NOMO-1 treated with dmso at 0.1 percent for 144 hours (cell line): ENCODE data around the gene PPP1R1B.

ENCODE experiments used
- DNase-seq: peaks from one replicate; lab custom pipeline; 2025; ENCODE audit not compliant: unreplicated experiment; lab: John Stamatoyannopoulos, UW

PPP1R1B gene

GRCh38 chr17:39600288-39600996, 26.3 kb upstream of the PPP1R1B start:
- no peak for DNase-seq

DNA sequence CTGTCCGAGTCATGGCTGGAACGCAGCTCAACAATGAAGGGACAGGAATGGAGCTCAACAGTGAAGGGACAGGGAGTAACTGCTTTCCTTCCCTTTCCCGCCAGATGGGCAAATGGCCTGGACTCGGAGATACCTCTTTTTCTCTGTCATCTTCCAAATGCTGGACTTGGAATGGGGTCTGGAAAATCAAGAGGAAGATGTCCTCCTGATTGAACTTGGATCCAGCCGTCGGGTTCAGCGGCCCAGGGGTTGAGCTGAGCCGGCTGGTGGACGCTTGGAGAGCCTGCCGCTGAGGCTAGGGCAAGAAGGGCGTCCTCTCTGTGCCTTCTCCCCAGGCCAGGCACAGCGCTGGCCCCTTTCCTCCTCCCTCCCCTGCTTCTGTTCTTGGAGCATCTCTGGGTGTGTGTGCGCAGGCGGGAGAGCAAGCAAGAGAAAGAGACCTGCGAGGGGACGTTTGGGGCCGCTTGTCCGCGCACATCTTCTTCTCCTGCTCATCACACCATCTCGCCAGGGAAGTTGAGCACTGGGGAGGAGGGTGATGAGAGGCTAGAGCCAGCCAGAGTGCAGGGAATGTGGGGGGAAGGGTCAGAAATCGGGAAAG, 25.7 kb upstream of the PPP1R1B start:
- no peak for DNase-seq

GRCh38 chr17:39601758-39602532, 24.8 kb upstream of the PPP1R1B start:
- no peak for DNase-seq

DNA sequence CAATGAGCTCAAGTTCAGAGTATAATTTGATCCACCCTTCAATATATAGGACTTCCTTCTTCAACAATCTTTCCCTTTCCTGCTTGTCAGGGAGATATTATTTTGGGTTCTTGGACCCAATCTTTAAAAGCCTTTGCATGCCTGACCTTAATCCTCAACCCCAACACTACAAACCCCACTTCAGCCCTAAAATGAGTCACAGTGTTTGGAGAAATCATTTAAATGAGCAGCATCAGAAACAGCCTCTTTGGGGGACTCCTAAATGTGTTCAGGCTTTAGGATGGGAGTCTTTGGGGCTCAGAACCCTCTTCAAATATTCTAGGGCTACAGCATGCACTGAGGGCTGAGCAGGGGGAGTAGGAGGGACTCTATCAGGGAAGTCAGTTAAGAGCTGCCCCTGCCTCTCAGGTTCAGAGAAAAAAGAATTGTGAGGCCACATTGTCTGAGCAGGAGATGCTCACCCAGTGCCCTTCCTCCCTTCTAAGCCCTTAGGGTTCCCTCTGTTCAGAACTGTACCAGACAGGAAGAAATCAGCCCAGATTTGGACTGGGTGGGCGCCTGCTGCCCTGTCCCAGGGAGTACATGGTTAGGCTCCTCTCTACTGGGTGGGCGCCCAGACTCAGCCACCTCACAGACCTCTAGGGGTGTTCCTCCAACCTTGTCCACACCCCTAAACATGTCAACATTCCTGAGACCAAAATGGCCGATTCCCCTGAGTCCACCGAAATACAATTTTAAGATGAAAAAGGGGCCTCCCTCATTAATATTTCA, 24.0 kb upstream of the PPP1R1B start:
- DNase-seq = no peak

DNA sequence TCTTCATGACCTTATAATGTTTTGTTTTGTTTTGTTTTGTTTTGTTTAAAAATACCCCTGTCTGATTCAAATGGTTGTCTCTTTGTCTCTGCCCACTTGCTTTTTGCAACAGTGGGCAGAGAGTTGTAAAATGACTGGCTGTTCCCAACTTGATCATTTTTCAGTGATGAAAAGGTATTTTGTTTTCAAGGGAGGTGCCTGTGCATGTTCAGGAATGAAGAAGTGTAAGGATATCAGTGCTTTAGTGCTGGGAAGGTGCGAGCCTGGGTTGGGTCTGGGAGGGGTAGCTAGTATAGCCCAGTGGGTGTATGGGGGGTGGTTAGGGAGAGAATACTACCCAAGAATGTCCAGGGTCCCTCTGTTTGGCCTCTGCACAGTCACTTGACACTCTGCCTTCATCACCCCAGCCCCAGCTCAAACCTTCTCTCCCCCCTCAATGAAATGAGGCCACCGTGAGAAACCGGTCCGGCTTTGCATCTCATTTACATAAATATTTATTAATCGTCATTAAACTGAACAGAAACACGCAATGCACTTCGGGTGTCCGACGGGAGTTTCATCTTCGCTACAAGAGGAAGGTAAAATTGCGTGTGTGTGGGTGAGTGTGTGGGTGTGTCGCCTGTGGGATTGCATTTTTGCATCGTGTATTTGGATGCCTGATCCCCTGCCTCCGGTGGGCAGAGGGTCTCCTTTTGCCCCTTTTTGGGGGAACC, 23.3 kb upstream of the PPP1R1B start:
- no peak for DNase-seq

DNA sequence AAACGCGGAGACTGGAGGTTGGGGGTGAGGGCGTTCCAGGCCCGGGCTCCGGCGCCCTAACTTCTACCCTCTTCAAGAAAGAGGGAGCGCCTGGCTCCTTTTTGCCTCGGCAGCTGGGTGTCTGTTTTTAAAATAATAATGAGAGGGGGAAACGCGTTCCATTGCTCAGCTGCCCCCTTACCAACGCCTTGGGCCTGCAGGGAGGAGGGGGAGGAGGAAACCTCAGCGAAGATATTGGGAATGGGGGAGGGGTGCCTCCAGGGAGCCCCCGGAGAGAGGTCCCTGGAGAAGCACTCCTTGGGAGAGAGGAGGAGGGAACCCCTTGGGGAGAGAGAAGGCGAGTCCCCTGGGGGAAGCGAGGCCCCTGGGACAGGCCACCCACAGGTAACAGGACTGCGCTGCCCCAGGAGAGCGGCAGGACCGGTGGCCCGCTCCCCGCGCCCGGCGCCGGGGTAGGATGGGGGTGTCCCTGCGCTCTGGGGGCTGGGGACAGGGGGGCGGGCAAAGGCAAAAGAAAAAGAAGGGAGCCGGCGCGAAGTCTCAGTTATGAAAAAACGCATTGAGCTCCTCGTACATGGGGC, 21.8 kb upstream of the PPP1R1B start:
- DNase-seq = no peak

GRCh38 chr17:39605492-39606433, 21.0 kb upstream of the PPP1R1B start:
- no peak for DNase-seq

DNA sequence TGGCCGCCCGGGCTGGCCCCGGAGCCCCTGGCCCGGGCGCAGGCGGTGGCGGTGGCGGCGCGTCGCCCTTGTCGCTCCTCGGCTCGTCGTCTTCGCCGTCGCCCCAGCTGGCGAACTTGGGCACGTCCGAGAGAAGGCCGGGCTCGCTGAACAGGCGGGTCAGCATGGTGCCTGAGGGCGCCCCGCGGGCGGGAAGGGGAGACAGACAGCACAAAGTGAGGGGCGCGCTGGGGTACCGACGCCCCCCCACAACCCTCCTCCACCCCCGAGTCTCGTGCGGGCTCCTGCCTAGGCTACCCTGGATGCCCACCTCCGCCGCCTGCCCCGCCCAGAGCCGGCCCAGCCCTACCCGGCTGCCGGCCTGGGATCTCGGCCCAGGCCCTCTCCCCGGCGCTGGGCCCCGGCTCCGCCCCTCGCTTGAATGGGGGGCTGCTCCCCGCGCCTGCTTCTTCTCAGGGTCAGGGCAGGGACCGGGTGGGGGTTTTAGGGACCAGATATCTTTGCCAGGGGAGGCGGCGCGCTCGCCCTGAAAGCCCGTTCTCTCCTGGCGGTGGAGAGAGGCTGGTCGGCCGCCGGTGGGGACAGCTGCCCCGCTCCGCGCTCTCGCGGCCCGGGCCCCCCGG, 20.2 kb upstream of the PPP1R1B start:
- DNase-seq = no peak

DNA sequence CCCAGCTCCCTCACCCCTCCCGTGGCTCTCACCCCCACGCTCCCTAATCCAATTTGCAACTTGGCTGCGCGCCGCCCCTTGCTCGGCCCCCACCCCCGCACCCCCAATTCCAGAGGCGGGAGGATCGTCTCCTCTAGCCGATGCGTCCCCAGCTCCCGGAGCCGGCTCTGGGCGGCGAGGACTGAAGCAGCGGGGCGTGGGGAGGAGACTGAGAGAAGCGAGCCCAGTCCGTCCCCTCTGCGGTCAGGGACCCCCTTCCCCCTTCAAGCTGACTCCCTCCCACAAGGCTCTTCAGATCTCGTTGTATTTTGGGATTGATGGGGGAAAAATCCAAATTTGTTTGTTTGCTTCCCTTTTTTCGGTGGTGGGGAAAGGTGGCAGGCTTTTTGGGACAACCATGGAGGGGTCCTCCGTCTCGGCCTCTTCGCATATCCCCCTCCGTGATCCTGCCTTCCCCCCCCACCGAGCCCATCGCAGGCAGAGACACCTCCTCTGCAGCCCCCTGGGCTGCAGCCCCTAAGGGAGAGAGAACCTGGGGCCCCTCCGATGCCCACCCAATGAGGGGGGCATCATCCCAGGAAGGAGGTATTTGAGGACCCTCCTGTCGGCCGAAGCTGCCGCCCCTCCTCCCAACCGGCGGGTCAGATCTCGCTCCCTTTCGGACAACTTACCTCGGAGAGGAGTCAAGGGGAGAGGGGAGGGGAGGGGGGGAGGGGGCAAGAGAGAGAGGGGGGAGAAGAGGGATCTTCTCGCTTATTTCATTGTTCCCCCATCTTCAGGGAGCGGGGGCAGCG, 19.5 kb upstream of the PPP1R1B start:
- no peak for DNase-seq

DNA sequence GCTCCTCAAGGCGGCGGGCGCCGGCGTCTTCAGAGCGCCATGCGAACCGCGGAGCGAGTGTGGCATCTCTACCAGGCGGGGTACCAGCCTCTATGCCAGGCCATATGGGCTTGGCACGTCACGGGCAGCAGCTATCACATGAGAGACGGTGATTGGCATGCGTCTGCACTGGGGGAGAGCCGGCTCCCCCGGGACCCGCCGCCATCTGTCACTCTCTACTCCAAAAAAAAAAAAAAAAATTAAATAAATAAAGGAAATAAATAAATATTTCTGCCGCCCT, 19.0 kb upstream of the PPP1R1B start, which contains the start of gene NEUROD2:
Gene NEUROD2 (minus strand): TSS at position 70 of the 280 bp plus-strand sequence. CDS start 1,321 bp downstream, outside the sequence.
- DNase-seq = no peak

- no peak for DNase-seq
Measured at GRCh38 chr17:39608142-39608981, 18.4 kb upstream of the PPP1R1B start.

DNA sequence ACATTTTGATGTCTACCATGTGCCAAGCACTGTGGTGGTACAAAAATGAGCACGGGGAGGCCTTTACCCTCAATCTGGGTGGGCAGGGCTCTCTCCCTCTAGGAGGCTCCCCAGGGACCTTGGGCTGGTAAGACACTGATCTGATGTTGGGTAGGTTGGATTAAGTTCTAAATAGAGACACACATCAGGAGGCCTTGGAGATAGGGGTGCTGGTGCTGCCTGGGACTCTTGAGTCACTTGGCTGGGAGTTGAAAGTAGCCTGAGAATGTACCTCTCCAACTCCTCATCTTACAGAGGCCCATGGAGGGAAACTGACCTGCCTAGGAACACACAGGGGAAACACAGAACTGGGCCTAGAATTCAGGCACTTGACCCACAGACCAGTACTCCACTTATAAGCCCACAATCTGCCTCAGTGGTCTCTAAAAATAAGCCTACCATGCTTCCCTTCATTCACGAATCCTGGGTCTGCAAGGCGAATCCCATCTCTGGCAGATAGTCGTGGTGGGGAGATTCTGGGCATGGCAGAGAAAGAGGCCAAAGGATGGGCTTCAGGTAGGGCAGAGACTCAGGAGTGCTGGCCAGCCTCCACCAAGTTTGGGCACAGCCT, 17.2 kb upstream of the PPP1R1B start:
- DNase-seq = no peak

- DNase-seq = no peak
Measured at GRCh38 chr17:39611401-39612112, 15.2 kb upstream of the PPP1R1B start.

DNA sequence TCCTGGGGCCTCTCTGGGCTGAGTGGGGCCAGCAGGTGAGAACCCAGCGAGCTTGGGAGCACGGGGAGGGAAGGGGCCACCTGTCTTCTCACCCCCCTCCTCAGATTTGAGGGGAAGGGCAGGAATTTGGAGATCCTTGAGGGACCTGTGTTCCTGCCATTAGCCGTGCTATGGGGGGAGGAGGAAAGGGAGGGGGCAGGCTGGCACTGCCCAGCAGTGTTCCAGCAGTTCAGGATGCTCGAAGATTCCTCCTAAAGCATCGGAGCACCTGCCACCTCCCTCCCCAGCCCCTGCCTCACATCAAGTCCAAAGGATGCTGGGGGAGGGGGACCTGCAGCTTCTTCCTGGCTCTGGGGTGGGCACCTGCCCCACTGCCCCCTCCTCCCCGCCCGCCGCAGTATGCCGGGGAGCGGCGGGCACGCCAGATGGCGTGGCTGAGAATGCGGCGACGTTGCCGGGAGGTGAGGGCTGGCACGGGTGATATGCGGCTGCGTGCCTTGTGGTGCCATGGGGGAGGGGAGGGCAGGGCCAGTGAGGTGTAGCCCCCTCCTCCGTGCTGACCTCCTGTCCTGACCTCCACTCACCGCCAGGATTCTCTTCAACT, 14.4 kb upstream of the PPP1R1B start:
- DNase-seq = no peak

GRCh38 chr17:39612935-39613464, 13.8 kb upstream of the PPP1R1B start:
- no peak for DNase-seq
